Panc1 (cell line): Measurements from ENCODE around the gene MITF. TPM values are rescaled to one million over a fixed set of nuclear protein-coding genes. Genes with fewer than 3 reads are reported as not detected.

Experiments used
- ATAC-seq: fragments of 200-7000 bp; cut with Tn5 transposase; 2 replicates; pipeline ENCODE4 v1.9.1; 2020; ENCODE audit warnings: mild to moderate bottlenecking, moderate library complexity
- BruUV-seq: library from RNA; stranded (reverse); fragments of 400-500 nt; replicated peaks from 2 replicates; lab custom pipeline; 2021; lab: Mats Ljungman, UMichigan
- CTCF ChIA-PET: fragments of 300-600 bp; sonication (Branson Sonifier 250); formaldehyde crosslinking; loops from one replicate; lab custom pipeline; 2022; ENCODE audit warnings: antibody characterized with exemption; lab: Charles Lee
- POLR2A ChIA-PET: fragments of 300-600 bp; sonication (Branson Sonifier 250); formaldehyde crosslinking; loops from one replicate; lab custom pipeline; 2022; ENCODE audit warnings: antibody characterized with exemption; lab: Charles Lee
- DNase-seq: peaks from one replicate; pipeline ENCODE4 v3.0.0-alpha.2; 2010; ENCODE audit warnings: low read depth, low spot score
- H3K27ac ChIP-seq: 2 replicates; pipeline ENCODE4 v1.5.1; 2011; ENCODE audit warnings: mild to moderate bottlenecking, low read length, inconsistent platforms
- H3K27me3 ChIP-seq: fragments of 200-500 bp; sonication (Bioruptor generic); 2 replicates; pipeline ENCODE4 v1.6.0; 2014; ENCODE audit warnings: low read length, inconsistent platforms; ENCODE audit not compliant: control insufficient read depth, insufficient read depth
- H3K36me3 ChIP-seq: fragments of 200-500 bp; sonication (Bioruptor generic); 2 replicates; pipeline ENCODE4 v1.5.1; 2014; ENCODE audit warnings: inconsistent platforms, mild to moderate bottlenecking, low read length, moderate library complexity; ENCODE audit not compliant: control insufficient read depth, insufficient read depth
- H3K4me1 ChIP-seq: 2 replicates; pipeline ENCODE4 v1.5.1; 2011; ENCODE audit warnings: inconsistent platforms, mild to moderate bottlenecking, low read length, moderate library complexity; ENCODE audit not compliant: control insufficient read depth, insufficient read depth
- H3K4me3 ChIP-seq, 2 experiments: 2 replicates each; pipeline ENCODE4 v1.5.1; 2011 to 2012; ENCODE audit warnings: low read depth in 2 of 2, low read length in 2 of 2, mild to moderate bottlenecking in 2 of 2, inconsistent platforms in 1 of 2, moderate library complexity in 1 of 2
- H3K9me3 ChIP-seq: fragments of 200-500 bp; sonication (Bioruptor generic); 2 replicates; pipeline ENCODE4 v1.5.1; 2014; ENCODE audit warnings: low read depth, mild to moderate bottlenecking, inconsistent platforms, low read length, moderate library complexity; ENCODE audit not compliant: control insufficient read depth, insufficient read depth
- CTCF ChIP-seq: fragments of 450-650 bp; IDR thresholded peaks from 2 replicates; pipeline ENCODE4 v1.5.1; 2017; ENCODE audit warnings: mild to moderate bottlenecking
- POLR2AphosphoS5 ChIP-seq: IDR thresholded peaks from 2 replicates; pipeline ENCODE4 v1.6.1; 2012; ENCODE audit warnings: mild to moderate bottlenecking, low read depth, low read length, moderate library complexity
- REST ChIP-seq, 2 experiments: IDR thresholded peaks; 2 replicates each; pipeline ENCODE4 v1.6.1; 2011 to 2012; ENCODE audit warnings: low read depth in 2 of 2, control low read depth in 1 of 2, low read length in 1 of 2, mild to moderate bottlenecking in 1 of 2, moderate library complexity in 1 of 2; ENCODE audit not compliant: insufficient read depth in 1 of 2
- SIN3A ChIP-seq: IDR thresholded peaks from 2 replicates; pipeline ENCODE4 v1.6.1; 2012; ENCODE audit warnings: low read depth, mild to moderate bottlenecking, low read length, moderate library complexity, borderline replicate concordance; ENCODE audit not compliant: insufficient read depth
- TCF7L2 ChIP-seq: IDR thresholded peaks from 2 replicates; pipeline ENCODE4 v1.6.1; 2011; ENCODE audit warnings: mild to moderate bottlenecking, low read depth, low read length, inconsistent platforms
- in situ Hi-C: cut with HindIII; loops from 2 replicates; pipeline ENCODE4 v1.10.0; 2016; ENCODE audit warnings: low sequenced_read_pairs, low pct_unique_long_range_greater_than_20kb
- intact Hi-C: fragments of 100-400 bp; cut with micrococcal nuclease; formaldehyde crosslinking; loops from one replicate; pipeline ENCODE4 v1.10.0; 2022; ENCODE audit not compliant: unreplicated experiment
- total RNA-seq: library from RNA; stranded (reverse); gene quantifications from one replicate; pipeline ENCODE4 v1.2.1, GENCODE V29; 2021; ENCODE audit not compliant: unreplicated experiment

The MITF gene
- total RNA-seq, 1 experiment from 2014 or later = 10.8 TPM

GRCh38 chr3:69748503-69748902, 9.2 kb downstream of the MITF start:
- H3K36me3 ChIP-seq = no peaks in the 10 kb centered on the region
- no peak overlapping the region for H3K27ac ChIP-seq
- ATAC-seq (no peak), DNase-seq (no peak)
- no peaks in the 10 kb centered on the region for H3K4me1 ChIP-seq
- CTCF ChIA-PET = no interaction called here
- intact Hi-C loops = no loop called here
- no TSS peak for BruUV-seq
- in situ Hi-C loops = no loop called here
- no peak for TF ChIP-seq POLR2AphosphoS5
- TF ChIP-seq SIN3A = no peak
- TF ChIP-seq TCF7L2 = no peak
- TF ChIP-seq CTCF = no peak
- no peak for TF ChIP-seq REST (IDR thresholded peaks at IDR 0.05; ENCODE audit: insufficient read depth in 1 of 2, low read depth in 2 of 2, low read length in 1 of 2)
- no peaks in the 10 kb centered on the region for H3K9me3 ChIP-seq
- H3K4me3 ChIP-seq = no peak overlapping the region
- H3K27me3 ChIP-seq = no peaks in the 10 kb centered on the region
- POLR2A ChIA-PET = interaction anchor here (0.6 kb wide), 1 partner anchor 47 kb away, joined by 3 read pairs; no protein-coding TSS in a partner anchor

DNA sequence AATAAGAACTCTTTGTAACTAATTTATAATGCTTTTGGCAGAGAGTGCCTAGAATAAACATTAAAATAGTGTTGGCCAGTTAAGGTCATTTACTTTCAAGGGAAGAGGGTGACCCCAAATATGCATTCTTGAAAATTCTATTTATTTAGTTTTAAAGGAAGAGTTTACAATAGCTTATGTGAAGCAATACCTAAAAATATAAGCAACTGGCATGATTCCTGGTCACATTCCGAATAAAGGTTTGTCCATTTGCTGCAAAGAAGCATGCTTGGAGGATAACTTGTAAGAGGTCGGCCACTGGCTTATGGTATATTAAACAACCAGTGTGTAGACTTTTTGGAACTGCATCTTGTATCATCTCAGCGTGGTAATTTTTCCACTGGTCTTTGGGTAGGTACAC, 10.2 kb downstream of the MITF start:
- Histone ChIP-seq H3K4me3 (no peak overlapping the region), H3K4me1 (no peaks in the 10 kb centered on the region), H3K27me3 (no peaks in the 10 kb centered on the region), H3K27ac (no peak overlapping the region), H3K36me3 (no peaks in the 10 kb centered on the region), H3K9me3 (no peaks in the 10 kb centered on the region)
- ATAC-seq (no peak), DNase-seq (no peak)
- intact Hi-C loops (no loop called here), in situ Hi-C loops (no loop called here)
- no TSS peak for BruUV-seq
- ChIA-PET CTCF (no interaction called here), POLR2A (no interaction called here)
- TF ChIP-seq REST (IDR thresholded peaks at IDR 0.05; ENCODE audit: insufficient read depth in 1 of 2, low read depth in 2 of 2, low read length in 1 of 2) (no peak), TCF7L2 (no peak), POLR2AphosphoS5 (no peak), CTCF (no peak), SIN3A (no peak)
